Body of pancreas (tissue), 4 donors: ENCODE measurements around the gene TRIM40.

Experiments
- CTCF ChIP-seq, 7 experiments: fragments of 450-650 bp in 4 of 7; fragments of 200-600 bp in 3 of 7; sonication (generic) in 3 of 7; IDR thresholded peaks; one replicate each; pipeline ENCODE4 v1.5.1; 2016 to 2019; ENCODE audit warnings: antibody characterized with exemption in 7 of 7
- POLR2A ChIP-seq, 3 donors: fragments of 450-650 bp; IDR thresholded peaks; one replicate each; pipeline ENCODE4 v1.6.1; 2016; ENCODE audit warnings: antibody characterized with exemption in 3 of 3, mild to moderate bottlenecking in 2 of 3

- no peak for TF ChIP-seq POLR2A (IDR thresholded peaks at IDR 0.05)
- TF ChIP-seq CTCF (IDR thresholded peaks at IDR 0.05): no peak
These were observed 44.2 kb upstream of the TRIM40 start for GRCh38 chr6:30091577-30092381.
